Vagina (tissue), 2 donors: Measurements from ENCODE around the gene IL1A.

ENCODE experiments used
- CTCF ChIP-seq, 3 experiments: fragments of 450-650 bp in 2 of 3; fragments of 200-600 bp in 1 of 3; sonication (generic) in 1 of 3; IDR thresholded peaks; one replicate each; pipeline ENCODE4 v1.5.1; 2017 to 2019; ENCODE audit warnings: antibody characterized with exemption in 3 of 3, mild to moderate bottlenecking in 2 of 3, moderate library complexity in 2 of 3
- POLR2AphosphoS5 ChIP-seq, 2 donors: sonication (generic); formaldehyde crosslinking; IDR thresholded peaks; one replicate each; pipeline ENCODE4 v1.9.0; 2017; ENCODE audit warnings: antibody characterized with exemption in 2 of 2, mild to moderate bottlenecking in 2 of 2, low read depth in 1 of 2; ENCODE audit not compliant: insufficient read depth in 1 of 2

GRCh38 chr2:112830682-112831512, 46.6 kb upstream of the IL1A start:
- TF ChIP-seq CTCF (IDR thresholded peaks at IDR 0.05) (no peak), POLR2AphosphoS5 (IDR thresholded peaks at IDR 0.05; ENCODE audit: insufficient read depth in 1 of 2, low read depth in 1 of 2) (no peak)
